HG02798 (cell line): ENCODE results near the gene CRYGN.

ENCODE experiments used
- ATAC-seq: cut with Tn5 transposase; IDR thresholded peaks from one replicate; pipeline ENCODE4 v1.9.1; 2021; ENCODE audit warnings: mild to moderate bottlenecking; ENCODE audit not compliant: unreplicated experiment, poor library complexity

Gene CRYGN

GRCh38 chr7:151442776-151443496 lies 3.0 kb upstream of the CRYGN start:
- no peak for ATAC-seq

- ATAC-seq = no peak
Observed at GRCh38 chr7:151440799-151441445, 981 bp upstream of the CRYGN start.

GRCh38 chr7:151438864-151439601 lies 908 bp downstream of the CRYGN start:
- no peak for ATAC-seq

- no peak for ATAC-seq
Observed at GRCh38 chr7:151437866-151438516, 1.9 kb downstream of the CRYGN start.

GRCh38 chr7:151437159-151437553 lies 2.8 kb downstream of the CRYGN start:
- no peak for ATAC-seq

GRCh38 chr7:151436446-151437158 lies 3.3 kb downstream of the CRYGN start:
- ATAC-seq = no peak

- ATAC-seq = no peak
Observed at GRCh38 chr7:151435971-151436370, 4.0 kb downstream of the CRYGN start.

- ATAC-seq = no peak
Observed at GRCh38 chr7:151435103-151435916, 4.6 kb downstream of the CRYGN start.

GRCh38 chr7:151434549-151434948 lies 5.4 kb downstream of the CRYGN start:
- ATAC-seq = no peak

- no peak for ATAC-seq
Observed at GRCh38 chr7:151433721-151434400, 6.1 kb downstream of the CRYGN start.

GRCh38 chr7:151432658-151433521 lies 7.1 kb downstream of the CRYGN start:
- peak; percentile 54 for ATAC-seq

- no peak for ATAC-seq
Observed at GRCh38 chr7:151431768-151432311, 8.1 kb downstream of the CRYGN start.

GRCh38 chr7:151431281-151431767 lies 8.6 kb downstream of the CRYGN start:
- ATAC-seq = no peak

- ATAC-seq = no peak
Observed at GRCh38 chr7:151430391-151431205, 9.3 kb downstream of the CRYGN start.

- ATAC-seq = no peak
Observed at GRCh38 chr7:151429560-151430331, 10.2 kb downstream of the CRYGN start.

- no peak for ATAC-seq
Observed at GRCh38 chr7:151429237-151429559, 10.7 kb downstream of the CRYGN start.
